ENCODE data around the gene COL18A1. TPM values are rescaled to one million over a fixed set of nuclear protein-coding genes. Genes with fewer than 3 reads are reported as not detected.

COL18A1 gene
- polyA plus RNA-seq, 3 donors: 0.80 to 4.1 (median 1.1) TPM

GRCh38 chr21:45386336-45386727, 18.6 kb upstream of the COL18A1 start:
- Histone ChIP-seq H4K20me1 (ENCODE audit: insufficient read depth, low read length) (no peaks in the 10 kb centered on the region), H3K27me3 (ENCODE audit: control insufficient read depth in 2 of 2, insufficient read depth in 2 of 2, low read length in 2 of 2) (no peaks in the 10 kb centered on the region), H3K9ac (ENCODE audit: insufficient read depth, low read length, poor library complexity, severe bottlenecking) (no peak overlapping the region), H2AFZ (ENCODE audit: insufficient read depth, low read depth, low read length, poor library complexity, severe bottlenecking) (no peak overlapping the region), H3K36me3 (replicated peaks in 1 of 2; ENCODE audit: control insufficient read depth in 1 of 2, insufficient read depth in 2 of 2, low read length in 2 of 2) (no peaks in the 10 kb centered on the region), H3K79me2 (ENCODE audit: insufficient read depth, low read length) (no peaks in the 10 kb centered on the region), H3K4me2 (replicated peaks; ENCODE audit: extremely low read depth, low read length, poor library complexity, severe bottlenecking) (no peak overlapping the region), H3K4me3 (replicated peaks in 1 of 3; ENCODE audit: low read depth in 2 of 3, low read length in 3 of 3) (no peak overlapping the region), H3K27ac (ENCODE audit: low read depth in 1 of 2, low read length in 2 of 2) (no peak overlapping the region), H3K4me1 (ENCODE audit: control insufficient read depth in 1 of 2, insufficient read depth in 2 of 2, low read length in 2 of 2) (no peaks in the 10 kb centered on the region), H3K9me3 (replicated peaks in 1 of 2; ENCODE audit: control insufficient read depth in 1 of 2, insufficient read depth in 1 of 2, low read length in 2 of 2) (no peaks in the 10 kb centered on the region)
- Mint-ChIP-seq H3K27ac (no peak overlapping the region), H3K9me3 (peaks cover 0 to 2% (median 0%) of the 10 kb centered on the region in 7 donors), H3K27me3 (ENCODE audit: low read depth in 3 of 3) (peaks cover 2 to 13% (median 11%) of the 10 kb centered on the region in 3 donors), H3K4me1 (no peaks in the 10 kb centered on the region), H3K4me3 (no peak overlapping the region), H3K36me3 (no peaks in the 10 kb centered on the region)
- no peak for DNase-seq
- TF ChIP-seq CTCF (IDR thresholded peaks at IDR 0.05): no peak
- WGBS (ENCODE audit: insufficient coverage): 91% methylated on average over 11 of the region's 11 CpGs
- intact Hi-C loops (cut with micrococcal nuclease): no loop called here

- H3K4me1 ChIP-seq (ENCODE audit: control insufficient read depth in 1 of 2, insufficient read depth in 2 of 2, low read length in 2 of 2): no peaks in the 10 kb centered on the region
- H3K9ac ChIP-seq (ENCODE audit: insufficient read depth, low read length, poor library complexity, severe bottlenecking): no peak overlapping the region
- H3K4me2 ChIP-seq (replicated peaks; ENCODE audit: extremely low read depth, low read length, poor library complexity, severe bottlenecking): no peak overlapping the region
- Mint-ChIP-seq H3K4me1 (no peaks in the 10 kb centered on the region), H3K36me3 (no peaks in the 10 kb centered on the region), H3K4me3 (no peak overlapping the region), H3K27me3 (ENCODE audit: low read depth in 3 of 3) (peaks cover 3 to 14% (median 12%) of the 10 kb centered on the region in 3 donors), H3K9me3 (peaks cover 0 to 2% (median 0%) of the 10 kb centered on the region in 7 donors), H3K27ac (no peak overlapping the region)
- no peaks in the 10 kb centered on the region for H4K20me1 ChIP-seq (ENCODE audit: insufficient read depth, low read length)
- intact Hi-C loops (cut with micrococcal nuclease): no loop called here
- 69% methylated on average over 18 of the region's 20 CpGs for WGBS (ENCODE audit: insufficient coverage)
- DNase-seq: no peak
- H3K79me2 ChIP-seq (ENCODE audit: insufficient read depth, low read length): no peaks in the 10 kb centered on the region
- no peak overlapping the region for H3K4me3 ChIP-seq (replicated peaks in 1 of 3; ENCODE audit: low read depth in 2 of 3, low read length in 3 of 3)
- no peak overlapping the region for H3K27ac ChIP-seq (ENCODE audit: low read depth in 1 of 2, low read length in 2 of 2)
- no peaks in the 10 kb centered on the region for H3K27me3 ChIP-seq (ENCODE audit: control insufficient read depth in 2 of 2, insufficient read depth in 2 of 2, low read length in 2 of 2)
- no peaks in the 10 kb centered on the region for H3K36me3 ChIP-seq (replicated peaks in 1 of 2; ENCODE audit: control insufficient read depth in 1 of 2, insufficient read depth in 2 of 2, low read length in 2 of 2)
- no peak overlapping the region for H2AFZ ChIP-seq (ENCODE audit: insufficient read depth, low read depth, low read length, poor library complexity, severe bottlenecking)
- no peaks in the 10 kb centered on the region for H3K9me3 ChIP-seq (replicated peaks in 1 of 2; ENCODE audit: control insufficient read depth in 1 of 2, insufficient read depth in 1 of 2, low read length in 2 of 2)
- no peak for TF ChIP-seq CTCF (IDR thresholded peaks at IDR 0.05)
These were observed 18.1 kb upstream of the COL18A1 start for GRCh38 chr21:45386728-45387371.

Data from CD14-positive monocyte (primary cell).